HepG2 (cell line): ENCODE data around the gene CAGE1. TPM values are rescaled to one million over a fixed set of nuclear protein-coding genes. Genes with fewer than 3 reads are reported as not detected.

Experiments
- CHD4 ChIP-seq: fragments of 200-600 bp; sonication (generic); IDR thresholded peaks from 2 replicates; pipeline ENCODE4 v1.7.0; 2017; ENCODE audit warnings: mild to moderate bottlenecking, low read length, borderline replicate concordance
- ESRRA ChIP-seq: sonication (generic); formaldehyde crosslinking; IDR thresholded peaks from 2 replicates; pipeline ENCODE4 v1.5.1; 2020; ENCODE audit warnings: mild to moderate bottlenecking, low read depth, missing genetic modification reagents
- ETV5 ChIP-seq: IDR thresholded peaks from 2 replicates; pipeline ENCODE4 v1.6.1; 2018; ENCODE audit warnings: missing biosample characterization, missing genetic modification reagents, inconsistent platforms, borderline replicate concordance
- KLF9 ChIP-seq: IDR thresholded peaks from 2 replicates; pipeline ENCODE4 v1.6.1; 2016; ENCODE audit warnings: low read depth
- MAFF ChIP-seq: IDR thresholded peaks from 2 replicates; pipeline ENCODE4 v1.6.1; 2011; ENCODE audit warnings: low read depth, low read length, improper control_type of control experiment
- MIER2 ChIP-seq: IDR thresholded peaks from 2 replicates; pipeline ENCODE4 v1.6.1; 2016; ENCODE audit warnings: missing biosample characterization, missing genetic modification reagents
- PTBP1 ChIP-seq: fragments of 200-400 bp; formaldehyde crosslinking; IDR thresholded peaks from 2 replicates; pipeline ENCODE4 v1.6.1; 2018; ENCODE audit warnings: low read length, low read depth; ENCODE audit not compliant: poor library complexity, severe bottlenecking
- SP4 ChIP-seq: sonication (generic); formaldehyde crosslinking; IDR thresholded peaks from 2 replicates; pipeline ENCODE4 v1.8.1; 2023; ENCODE audit warnings: mild to moderate bottlenecking, missing genetic modification reagents
- SPEN ChIP-seq: sonication (generic); formaldehyde crosslinking; IDR thresholded peaks from 2 replicates; pipeline ENCODE4 v1.5.1; 2020; ENCODE audit warnings: low read depth, mild to moderate bottlenecking, missing genetic modification reagents
- ZMYM4 ChIP-seq: sonication (generic); formaldehyde crosslinking; IDR thresholded peaks from 2 replicates; pipeline ENCODE4 v1.8.1; 2023; ENCODE audit warnings: mild to moderate bottlenecking, missing genetic modification reagents
- ZNF12 ChIP-seq: sonication (generic); formaldehyde crosslinking; IDR thresholded peaks from 2 replicates; pipeline ENCODE4 v1.5.0; 2020; ENCODE audit warnings: missing genetic modification reagents
- ZNF260 ChIP-seq: sonication (generic); formaldehyde crosslinking; IDR thresholded peaks from 2 replicates; pipeline ENCODE4 v1.4.0; 2020; ENCODE audit warnings: missing genetic modification reagents, low read depth, mild to moderate bottlenecking, borderline replicate concordance
- polyA plus RNA-seq, 8 experiments: library from polyadenylated mRNA; depleted of rRNA in 3 of 8; stranded (reverse) in 7 of 8; unstranded in 1 of 8; fragments of >200 nt; fragmentation: Illumina TruSeq in 4 of 8; extraction: Trizol in 4 of 8; gene quantifications; 2 replicates each; pipeline versions ENCODE4 v1.2.1 to v1.2.3, GENCODE V29; 2011 to 2016; ENCODE audit warnings: low read depth in 4 of 8, missing spikeins in 1 of 8, mixed read lengths in 1 of 8; ENCODE audit not compliant: insufficient read depth in 1 of 8
- total RNA-seq, 5 experiments: library from RNA; depleted of rRNA; stranded (reverse); fragments of >200 nt; fragmentation: Illumina TruSeq; extraction: Trizol; gene quantifications; 2 replicates each; pipeline ENCODE4 v1.2.3, GENCODE V29; 2016; ENCODE audit warnings: low read depth in 1 of 5
- TF ChIP-seq, protein P1 (sequence below): sonication (generic); formaldehyde crosslinking; IDR thresholded peaks from 2 replicates; pipeline ENCODE4 v1.9.0; 2021; ENCODE audit warnings: missing genetic modification reagents, borderline replicate concordance
- TF ChIP-seq, protein P2 (sequence below): sonication (generic); formaldehyde crosslinking; conservative IDR thresholded peaks from 2 replicates; pipeline ENCODE4 v1.8.1; 2023; ENCODE audit warnings: missing genetic modification reagents
- TF ChIP-seq, protein P3 (sequence below): sonication (generic); formaldehyde crosslinking; IDR thresholded peaks from 2 replicates; pipeline ENCODE4 v1.4.0; 2020; ENCODE audit warnings: missing genetic modification reagents, borderline replicate concordance
- TF ChIP-seq, protein P4 (sequence below): sonication (generic); formaldehyde crosslinking; IDR thresholded peaks from 2 replicates; pipeline ENCODE4 v1.8.0; 2022; ENCODE audit warnings: mild to moderate bottlenecking, missing genetic modification reagents

The CAGE1 gene
- total and polyA plus RNA-seq, 2 of the 13 experiments (the other 11 are each of a cell fraction or from before 2014, with no cell fraction given), result 0.03 to 0.15 TPM

DNA sequence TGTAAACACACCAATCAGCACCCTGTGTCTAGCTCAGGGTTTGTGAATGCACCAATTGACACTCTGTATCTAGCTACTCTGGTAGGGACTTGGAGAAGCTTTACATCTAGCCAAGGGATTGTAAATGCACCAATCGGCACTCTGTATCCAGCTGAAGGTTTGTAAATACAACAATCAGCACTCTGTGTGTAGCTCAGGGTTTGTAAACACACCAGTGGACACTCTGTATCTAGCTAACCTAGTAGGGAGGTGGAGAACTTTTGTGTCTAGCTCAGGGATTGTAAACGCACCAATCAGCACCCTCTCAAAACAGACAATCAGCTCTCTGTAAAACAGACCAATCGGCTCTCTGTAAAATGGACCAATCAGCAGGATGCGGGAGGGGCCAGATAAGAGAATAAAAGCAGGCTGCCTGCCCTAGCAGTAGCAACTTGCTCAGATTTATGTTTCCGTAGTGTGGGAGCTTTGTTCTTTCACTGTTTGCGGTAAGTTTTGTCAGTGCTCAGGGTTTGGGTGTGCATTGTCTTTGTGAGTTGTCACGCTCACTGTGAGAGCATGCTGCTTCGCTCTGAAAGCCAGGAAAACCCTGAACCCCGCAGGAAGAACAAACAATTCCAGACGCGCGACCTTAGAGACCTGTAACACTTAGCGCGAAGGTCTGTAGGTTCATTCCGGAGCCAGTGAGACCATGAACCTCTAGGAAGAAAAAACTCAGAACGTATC, 37.1 kb upstream of the CAGE1 start (continued):
- TF ChIP-seq, protein P1, sequence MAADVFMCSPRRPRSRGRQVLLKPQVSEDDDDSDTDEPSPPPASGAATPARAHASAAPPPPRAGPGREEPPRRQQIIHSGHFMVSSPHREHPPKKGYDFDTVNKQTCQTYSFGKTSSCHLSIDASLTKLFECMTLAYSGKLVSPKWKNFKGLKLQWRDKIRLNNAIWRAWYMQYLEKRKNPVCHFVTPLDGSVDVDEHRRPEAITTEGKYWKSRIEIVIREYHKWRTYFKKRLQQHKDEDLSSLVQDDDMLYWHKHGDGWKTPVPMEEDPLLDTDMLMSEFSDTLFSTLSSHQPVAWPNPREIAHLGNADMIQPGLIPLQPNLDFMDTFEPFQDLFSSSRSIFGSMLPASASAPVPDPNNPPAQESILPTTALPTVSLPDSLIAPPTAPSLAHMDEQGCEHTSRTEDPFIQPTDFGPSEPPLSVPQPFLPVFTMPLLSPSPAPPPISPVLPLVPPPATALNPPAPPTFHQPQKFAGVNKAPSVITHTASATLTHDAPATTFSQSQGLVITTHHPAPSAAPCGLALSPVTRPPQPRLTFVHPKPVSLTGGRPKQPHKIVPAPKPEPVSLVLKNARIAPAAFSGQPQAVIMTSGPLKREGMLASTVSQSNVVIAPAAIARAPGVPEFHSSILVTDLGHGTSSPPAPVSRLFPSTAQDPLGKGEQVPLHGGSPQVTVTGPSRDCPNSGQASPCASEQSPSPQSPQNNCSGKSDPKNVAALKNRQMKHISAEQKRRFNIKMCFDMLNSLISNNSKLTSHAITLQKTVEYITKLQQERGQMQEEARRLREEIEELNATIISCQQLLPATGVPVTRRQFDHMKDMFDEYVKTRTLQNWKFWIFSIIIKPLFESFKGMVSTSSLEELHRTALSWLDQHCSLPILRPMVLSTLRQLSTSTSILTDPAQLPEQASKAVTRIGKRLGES (CRISPR knock-in tag), result no peak
- TF ChIP-seq, protein P2, sequence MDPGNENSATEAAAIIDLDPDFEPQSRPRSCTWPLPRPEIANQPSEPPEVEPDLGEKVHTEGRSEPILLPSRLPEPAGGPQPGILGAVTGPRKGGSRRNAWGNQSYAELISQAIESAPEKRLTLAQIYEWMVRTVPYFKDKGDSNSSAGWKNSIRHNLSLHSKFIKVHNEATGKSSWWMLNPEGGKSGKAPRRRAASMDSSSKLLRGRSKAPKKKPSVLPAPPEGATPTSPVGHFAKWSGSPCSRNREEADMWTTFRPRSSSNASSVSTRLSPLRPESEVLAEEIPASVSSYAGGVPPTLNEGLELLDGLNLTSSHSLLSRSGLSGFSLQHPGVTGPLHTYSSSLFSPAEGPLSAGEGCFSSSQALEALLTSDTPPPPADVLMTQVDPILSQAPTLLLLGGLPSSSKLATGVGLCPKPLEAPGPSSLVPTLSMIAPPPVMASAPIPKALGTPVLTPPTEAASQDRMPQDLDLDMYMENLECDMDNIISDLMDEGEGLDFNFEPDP (CRISPR knock-in tag), result no peak
- TF ChIP-seq SPEN (0 out of 2 replicates have a peak, but pooled peaks have one; percentile 20), KLF9 (CRISPR knock-in tag) (no peak), ZMYM4 (peak; percentile 99), ETV5 (CRISPR knock-in tag) (0 out of 2 replicates have a peak, but pooled peaks have one; percentile 29), MIER2 (no peak), ZNF12 (CRISPR knock-in tag) (no peak), ESRRA (CRISPR knock-in tag) (0 out of 2 replicates have a peak, but pooled peaks have one; percentile 25), PTBP1 (no peak), CHD4 (no peak), ZNF260 (CRISPR knock-in tag) (no peak), MAFF (peak; percentile 36), SP4 (CRISPR knock-in tag) (no peak)
- TF ChIP-seq, protein P3, sequence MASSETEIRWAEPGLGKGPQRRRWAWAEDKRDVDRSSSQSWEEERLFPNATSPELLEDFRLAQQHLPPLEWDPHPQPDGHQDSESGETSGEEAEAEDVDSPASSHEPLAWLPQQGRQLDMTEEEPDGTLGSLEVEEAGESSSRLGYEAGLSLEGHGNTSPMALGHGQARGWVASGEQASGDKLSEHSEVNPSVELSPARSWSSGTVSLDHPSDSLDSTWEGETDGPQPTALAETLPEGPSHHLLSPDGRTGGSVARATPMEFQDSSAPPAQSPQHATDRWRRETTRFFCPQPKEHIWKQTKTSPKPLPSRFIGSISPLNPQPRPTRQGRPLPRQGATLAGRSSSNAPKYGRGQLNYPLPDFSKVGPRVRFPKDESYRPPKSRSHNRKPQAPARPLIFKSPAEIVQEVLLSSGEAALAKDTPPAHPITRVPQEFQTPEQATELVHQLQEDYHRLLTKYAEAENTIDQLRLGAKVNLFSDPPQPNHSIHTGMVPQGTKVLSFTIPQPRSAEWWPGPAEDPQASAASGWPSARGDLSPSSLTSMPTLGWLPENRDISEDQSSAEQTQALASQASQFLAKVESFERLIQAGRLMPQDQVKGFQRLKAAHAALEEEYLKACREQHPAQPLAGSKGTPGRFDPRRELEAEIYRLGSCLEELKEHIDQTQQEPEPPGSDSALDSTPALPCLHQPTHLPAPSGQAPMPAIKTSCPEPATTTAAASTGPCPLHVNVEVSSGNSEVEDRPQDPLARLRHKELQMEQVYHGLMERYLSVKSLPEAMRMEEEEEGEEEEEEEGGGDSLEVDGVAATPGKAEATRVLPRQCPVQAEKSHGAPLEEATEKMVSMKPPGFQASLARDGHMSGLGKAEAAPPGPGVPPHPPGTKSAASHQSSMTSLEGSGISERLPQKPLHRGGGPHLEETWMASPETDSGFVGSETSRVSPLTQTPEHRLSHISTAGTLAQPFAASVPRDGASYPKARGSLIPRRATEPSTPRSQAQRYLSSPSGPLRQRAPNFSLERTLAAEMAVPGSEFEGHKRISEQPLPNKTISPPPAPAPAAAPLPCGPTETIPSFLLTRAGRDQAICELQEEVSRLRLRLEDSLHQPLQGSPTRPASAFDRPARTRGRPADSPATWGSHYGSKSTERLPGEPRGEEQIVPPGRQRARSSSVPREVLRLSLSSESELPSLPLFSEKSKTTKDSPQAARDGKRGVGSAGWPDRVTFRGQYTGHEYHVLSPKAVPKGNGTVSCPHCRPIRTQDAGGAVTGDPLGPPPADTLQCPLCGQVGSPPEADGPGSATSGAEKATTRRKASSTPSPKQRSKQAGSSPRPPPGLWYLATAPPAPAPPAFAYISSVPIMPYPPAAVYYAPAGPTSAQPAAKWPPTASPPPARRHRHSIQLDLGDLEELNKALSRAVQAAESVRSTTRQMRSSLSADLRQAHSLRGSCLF, result no peak
- TF ChIP-seq, protein P4, sequence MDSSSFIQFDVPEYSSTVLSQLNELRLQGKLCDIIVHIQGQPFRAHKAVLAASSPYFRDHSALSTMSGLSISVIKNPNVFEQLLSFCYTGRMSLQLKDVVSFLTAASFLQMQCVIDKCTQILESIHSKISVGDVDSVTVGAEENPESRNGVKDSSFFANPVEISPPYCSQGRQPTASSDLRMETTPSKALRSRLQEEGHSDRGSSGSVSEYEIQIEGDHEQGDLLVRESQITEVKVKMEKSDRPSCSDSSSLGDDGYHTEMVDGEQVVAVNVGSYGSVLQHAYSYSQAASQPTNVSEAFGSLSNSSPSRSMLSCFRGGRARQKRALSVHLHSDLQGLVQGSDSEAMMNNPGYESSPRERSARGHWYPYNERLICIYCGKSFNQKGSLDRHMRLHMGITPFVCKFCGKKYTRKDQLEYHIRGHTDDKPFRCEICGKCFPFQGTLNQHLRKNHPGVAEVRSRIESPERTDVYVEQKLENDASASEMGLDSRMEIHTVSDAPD, result 0 out of 2 replicates have a peak, but pooled peaks have one; percentile 31
